ENCODE results near the gene PHKG2.

Gene PHKG2

DNA sequence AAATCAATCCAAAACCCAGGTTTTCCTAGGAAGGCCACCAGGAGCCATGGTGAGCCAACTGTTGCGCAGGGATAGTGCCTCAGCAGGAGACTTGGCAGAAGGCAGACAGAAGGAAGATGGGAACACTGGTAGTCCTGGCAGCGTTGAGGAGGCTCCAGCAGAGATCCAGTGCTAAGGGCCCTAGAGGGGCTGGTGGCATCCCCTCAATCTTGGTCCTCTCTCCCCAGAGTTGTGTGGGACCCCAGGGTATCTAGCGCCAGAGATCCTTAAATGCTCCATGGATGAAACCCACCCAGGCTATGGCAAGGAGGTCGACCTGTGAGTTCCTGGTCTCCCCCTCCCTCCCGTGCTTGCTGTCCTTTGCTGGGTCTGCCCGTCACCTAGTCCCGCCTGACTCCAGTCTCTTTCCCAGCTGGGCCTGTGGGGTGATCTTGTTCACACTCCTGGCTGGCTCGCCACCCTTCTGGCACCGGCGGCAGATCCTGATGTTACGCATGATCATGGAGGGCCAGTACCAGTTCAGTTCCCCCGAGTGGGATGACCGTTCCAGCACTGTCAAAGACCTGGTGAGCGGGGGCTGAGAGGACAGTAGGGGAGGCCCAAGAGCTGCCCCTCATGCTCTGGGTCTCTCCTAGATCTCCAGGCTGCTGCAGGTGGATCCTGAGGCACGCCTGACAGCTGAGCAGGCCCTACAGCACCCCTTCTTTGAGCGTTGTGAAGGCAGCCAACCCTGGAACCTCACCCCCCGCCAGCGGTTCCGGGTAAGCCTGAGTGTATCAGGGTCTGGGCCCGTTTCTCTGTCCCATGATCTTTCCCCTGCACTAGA is 7.9 kb downstream of the PHKG2 start:
- TF ChIP-seq POLR2A (IDR thresholded peaks at IDR 0.05; ENCODE audit: low read depth, low read length) = no peak
- FAIRE-seq (no peak), DNase-seq (ENCODE audit: insufficient read length, low spot score) (no peak)

- TF ChIP-seq POLR2A (IDR thresholded peaks at IDR 0.05; ENCODE audit: low read depth, low read length) = no peak
- DNase-seq (ENCODE audit: insufficient read length, low spot score) = no peak
- FAIRE-seq = no peak
Observed at GRCh38 chr16:30756781-30757100, 8.5 kb downstream of the PHKG2 start.

DNA sequence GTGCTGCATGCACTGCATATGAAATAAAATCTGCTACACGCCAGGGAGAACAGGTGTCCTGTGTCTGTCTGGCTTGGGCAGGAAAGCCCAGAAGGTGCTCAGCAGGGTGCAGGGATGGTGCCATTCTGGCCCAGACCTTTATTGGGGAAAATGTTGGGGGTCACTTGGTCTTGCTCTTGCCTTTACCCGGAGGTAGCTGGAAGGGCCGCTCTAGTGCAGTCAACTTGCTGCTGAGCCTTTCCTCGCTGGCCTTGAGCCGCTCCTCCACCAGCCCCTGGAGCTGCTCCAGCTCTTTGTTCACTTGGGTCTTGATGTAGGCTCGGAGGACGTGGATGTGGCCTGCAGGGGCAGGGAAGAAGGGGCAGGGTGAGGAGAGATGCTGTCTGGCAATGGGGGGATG is 9.1 kb downstream of the PHKG2 start:
- no peak for DNase-seq (ENCODE audit: insufficient read length, low spot score)
- no peak for FAIRE-seq
- TF ChIP-seq POLR2A (IDR thresholded peaks at IDR 0.05; ENCODE audit: low read depth, low read length) = no peak

DNA sequence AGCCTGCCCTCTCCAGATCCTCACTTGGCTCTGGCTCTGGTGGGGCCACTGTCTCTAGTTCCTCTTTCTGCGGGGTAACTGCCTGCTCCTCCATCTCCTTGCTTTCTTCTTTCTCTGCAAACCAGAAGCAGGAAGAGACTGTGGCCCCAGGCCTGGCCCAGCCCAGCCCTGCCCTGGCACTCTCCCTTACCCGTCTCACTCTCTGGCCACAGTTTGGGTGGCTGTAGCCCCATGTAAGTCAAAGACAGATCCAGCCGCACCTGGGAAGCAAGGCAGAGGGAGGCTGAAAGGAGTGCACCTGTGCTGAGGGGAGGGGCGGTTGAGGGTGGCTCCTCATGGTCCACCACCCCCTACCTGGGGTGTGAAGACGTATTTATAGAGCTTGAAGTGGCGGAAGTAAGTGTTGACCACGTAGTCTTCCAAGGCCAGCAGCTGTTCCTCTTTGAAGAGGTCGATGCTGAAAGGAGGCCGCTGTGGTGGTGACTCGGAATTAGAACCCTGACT is 10.8 kb downstream of the PHKG2 start:
- TF ChIP-seq POLR2A (IDR thresholded peaks at IDR 0.05; ENCODE audit: low read depth, low read length) = no peak
- no peak for FAIRE-seq
- no peak for DNase-seq (ENCODE audit: insufficient read length, low spot score)

GRCh38 chr16:30760001-30760559 is 11.9 kb downstream of the PHKG2 start:
- FAIRE-seq (no peak), DNase-seq (ENCODE audit: insufficient read length, low spot score) (no peak)
- no peak for TF ChIP-seq POLR2A (IDR thresholded peaks at IDR 0.05; ENCODE audit: low read depth, low read length)

GRCh38 chr16:30760577-30761426 is 12.6 kb downstream of the PHKG2 start:
- no peak for DNase-seq (ENCODE audit: insufficient read length, low spot score)
- FAIRE-seq = no peak
- no peak for TF ChIP-seq POLR2A (IDR thresholded peaks at IDR 0.05; ENCODE audit: low read depth, low read length)

DNA sequence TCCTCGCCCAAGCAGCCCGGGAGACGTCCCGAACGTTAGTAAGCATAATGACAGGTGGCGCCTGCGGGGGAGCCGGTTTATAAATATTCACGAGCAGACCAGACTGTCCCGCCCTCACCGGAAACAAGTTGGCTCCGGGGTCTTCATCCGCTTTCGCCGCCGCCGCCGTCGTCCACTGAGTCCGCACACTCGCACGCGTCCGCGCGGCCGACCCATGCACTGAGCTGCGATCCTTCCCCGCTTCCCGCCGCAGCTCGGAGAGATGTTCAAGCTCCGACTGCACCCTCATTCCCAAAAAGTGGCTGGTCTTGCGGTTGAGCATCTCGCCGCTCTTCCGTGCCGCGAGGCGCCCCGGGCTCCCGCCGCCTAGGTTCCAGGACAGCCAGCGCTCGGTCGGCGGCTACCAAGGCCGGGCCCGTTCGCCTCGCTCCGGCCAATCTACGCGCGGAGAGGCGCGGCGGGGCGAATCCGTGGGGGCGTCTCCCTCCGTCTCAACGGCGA is 13.3 kb downstream of the PHKG2 start:
- TF ChIP-seq POLR2A (IDR thresholded peaks at IDR 0.05; ENCODE audit: low read depth, low read length) = no peak
- FAIRE-seq (no peak), DNase-seq (ENCODE audit: insufficient read length, low spot score) (no peak)

DNA sequence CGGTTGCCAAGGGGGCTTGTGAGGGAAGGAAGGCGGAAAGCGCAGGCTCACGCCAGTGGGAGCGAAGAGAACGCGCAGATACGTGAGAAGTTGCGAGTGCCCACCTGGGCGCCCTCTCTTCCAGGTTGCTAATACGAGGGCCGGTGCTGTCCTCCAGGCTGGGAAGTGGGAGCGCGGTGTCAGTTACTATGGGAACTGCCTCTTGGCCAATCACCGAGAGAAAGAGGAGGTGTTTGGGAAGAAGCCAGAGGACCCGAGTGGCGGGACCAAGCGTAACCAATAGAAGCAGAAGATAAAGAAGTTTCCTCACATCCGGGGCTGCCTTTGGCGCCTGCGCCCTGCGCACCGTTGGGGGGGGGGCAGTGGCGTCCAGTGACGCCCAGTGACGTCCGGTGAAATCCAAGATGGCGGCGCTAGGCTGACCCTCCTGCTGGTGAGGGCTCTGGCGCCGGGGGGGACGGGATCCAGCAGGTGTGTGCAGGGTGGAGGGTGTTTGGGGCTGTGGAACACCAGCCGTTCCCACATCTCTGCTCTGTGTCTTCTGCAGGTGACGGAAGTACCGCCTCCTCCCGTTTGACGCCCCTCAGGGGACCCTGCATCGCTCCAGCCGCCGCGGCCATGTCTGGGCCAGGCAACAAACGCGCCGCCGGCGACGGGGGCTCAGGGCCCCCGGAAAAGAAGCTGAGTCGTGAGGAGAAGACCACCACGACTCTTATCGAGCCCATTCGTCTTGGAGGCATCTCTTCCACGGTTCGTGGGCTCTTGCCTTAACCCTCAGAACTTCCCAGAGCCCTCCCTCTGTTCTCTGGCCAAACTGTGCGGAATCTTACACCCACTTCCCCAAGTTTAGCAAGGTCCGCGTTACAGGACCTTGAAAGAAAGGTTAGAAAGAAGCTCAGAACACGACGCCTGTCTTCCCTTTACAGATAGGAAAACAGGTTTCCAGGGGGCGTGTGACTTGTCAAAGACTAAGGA is 14.0 kb downstream of the PHKG2 start, which contains the start of the genes CFAP119 and RNF40:
TSS of gene CFAP119 (minus strand) at position 135 of the 975 bp plus-strand sequence. CDS start 314 bp downstream, outside the sequence.
TSS of gene RNF40 (plus strand) at position 395 of the 975 bp plus-strand sequence. CDS start at position 619, 224 bp downstream.
- peak; percentile 77 for TF ChIP-seq POLR2A (IDR thresholded peaks at IDR 0.05; ENCODE audit: low read depth, low read length)
- no peak for FAIRE-seq

DNA sequence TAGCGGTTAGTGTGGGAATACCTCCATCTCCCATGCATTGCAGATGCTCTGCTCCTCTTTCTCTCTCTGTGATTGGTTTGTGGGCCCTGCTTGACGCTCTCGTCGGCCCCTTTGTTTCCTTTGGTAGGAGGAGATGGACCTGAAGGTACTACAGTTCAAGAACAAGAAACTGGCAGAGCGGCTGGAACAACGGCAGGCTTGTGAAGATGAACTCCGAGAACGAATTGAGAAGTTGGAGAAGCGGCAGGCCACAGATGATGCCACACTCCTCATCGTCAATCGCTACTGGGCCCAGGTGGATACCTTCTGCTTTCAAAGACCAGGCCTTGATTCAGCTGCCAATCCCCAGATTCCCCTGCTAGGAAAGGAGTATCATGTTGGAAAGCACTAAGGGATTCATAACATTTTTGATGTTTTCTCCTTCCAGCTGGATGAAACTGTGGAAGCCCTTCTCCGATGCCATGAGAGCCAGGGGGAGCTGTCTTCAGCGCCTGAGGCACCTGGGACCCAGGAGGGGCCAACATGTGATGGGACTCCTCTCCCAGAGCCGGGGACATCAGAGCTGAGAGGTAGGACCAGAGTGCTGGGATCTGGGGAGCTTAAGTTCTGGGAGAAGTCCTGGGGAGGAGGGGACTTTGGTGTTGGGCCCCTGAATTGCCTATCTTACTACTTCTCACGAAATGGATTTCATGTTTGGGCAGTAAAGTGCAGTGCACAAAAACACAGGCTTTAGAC is 14.9 kb downstream of the PHKG2 start:
- TF ChIP-seq POLR2A (IDR thresholded peaks at IDR 0.05; ENCODE audit: low read depth, low read length) = no peak
- no peak for DNase-seq (ENCODE audit: insufficient read length, low spot score)
- FAIRE-seq = no peak

More for the DNA sequence above, 14.0 kb downstream of the PHKG2 start, which contains the start of the genes CFAP119 and RNF40:
- peak; percentile 99 for DNase-seq (ENCODE audit: insufficient read length, low spot score)

DNA sequence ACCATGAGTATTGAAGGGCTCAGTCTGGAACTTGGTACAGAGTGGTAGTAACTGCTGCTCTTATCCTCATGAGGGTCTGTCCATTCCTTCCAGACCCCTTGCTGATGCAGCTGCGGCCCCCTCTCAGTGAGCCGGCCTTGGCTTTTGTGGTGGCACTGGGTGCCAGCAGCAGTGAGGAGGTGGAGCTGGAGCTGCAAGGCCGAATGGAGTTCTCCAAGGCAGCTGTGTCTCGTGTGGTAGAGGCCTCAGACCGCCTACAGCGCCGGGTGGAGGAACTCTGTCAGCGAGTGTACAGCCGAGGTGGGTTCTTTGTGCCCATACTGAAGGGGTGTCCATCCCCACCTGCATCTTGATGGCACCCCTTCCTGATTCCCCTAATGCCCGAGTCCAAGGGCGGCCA is 15.9 kb downstream of the PHKG2 start:
- FAIRE-seq = no peak
- no peak for TF ChIP-seq POLR2A (IDR thresholded peaks at IDR 0.05; ENCODE audit: low read depth, low read length)

GRCh38 chr16:30764816-30765465 is 16.7 kb downstream of the PHKG2 start:
- FAIRE-seq (no peak), DNase-seq (ENCODE audit: insufficient read length, low spot score) (no peak)
- no peak for TF ChIP-seq POLR2A (IDR thresholded peaks at IDR 0.05; ENCODE audit: low read depth, low read length)

More for the DNA sequence above, 15.9 kb downstream of the PHKG2 start:
- no peak for DNase-seq (ENCODE audit: insufficient read length, low spot score)

Measured in H54 (cell line).